ENCODE measurements around the gene MLST8. TPM values are rescaled to one million over a fixed set of nuclear protein-coding genes. Genes with fewer than 3 reads are reported as not detected.

Gene MLST8
- polyA plus RNA-seq, 3 donors, result 29.9 to 54.3 (median 30.5) TPM

GRCh38 chr16:2165861-2166260 is 39.4 kb upstream of the MLST8 start:
- H3K9me3 ChIP-seq (replicated peaks in 1 of 2; ENCODE audit: control insufficient read depth in 1 of 2, insufficient read depth in 1 of 2, low read length in 2 of 2), result peaks cover 0 to 7% of the 10 kb centered on the region in 2 donors
- H3K36me3 Mint-ChIP-seq, result peaks cover 15 to 56% of the 10 kb centered on the region in 2 donors
- no peak overlapping the region for H2AFZ ChIP-seq (ENCODE audit: insufficient read depth, low read depth, low read length, poor library complexity, severe bottlenecking)
- H3K36me3 ChIP-seq (replicated peaks in 1 of 2; ENCODE audit: control insufficient read depth in 1 of 2, insufficient read depth in 2 of 2, low read length in 2 of 2), result peaks cover 52 to 60% of the 10 kb centered on the region in 2 donors
- H4K20me1 ChIP-seq (ENCODE audit: insufficient read depth, low read length), result peaks cover 46% of the 10 kb centered on the region
- no peak overlapping the region for H3K4me3 Mint-ChIP-seq
- H3K27me3 ChIP-seq (ENCODE audit: control insufficient read depth in 2 of 2, insufficient read depth in 2 of 2, low read length in 2 of 2), result no peaks in the 10 kb centered on the region
- no peaks in the 10 kb centered on the region for H3K4me1 Mint-ChIP-seq
- no peak overlapping the region for H3K4me2 ChIP-seq (replicated peaks; ENCODE audit: extremely low read depth, low read length, poor library complexity, severe bottlenecking)
- no peak overlapping the region for H3K27ac ChIP-seq (ENCODE audit: low read depth in 1 of 2, low read length in 2 of 2)
- no peak for TF ChIP-seq CTCF (IDR thresholded peaks at IDR 0.05)
- H3K9me3 Mint-ChIP-seq, result peaks cover 0 to 14% (median 4%) of the 10 kb centered on the region in 7 donors
- WGBS (ENCODE audit: insufficient coverage), result 95% methylated on average over 8 of the region's 12 CpGs
- DNase-seq, result no peak
- H3K4me3 ChIP-seq (replicated peaks in 1 of 3; ENCODE audit: low read depth in 2 of 3, low read length in 3 of 3), result no peak overlapping the region
- peak overlapping the region in 4 of 7 donors; percentile 19 to 65 (median 55) for H3K27ac Mint-ChIP-seq
- peaks cover 0 to 3% (median 0%) of the 10 kb centered on the region in 3 donors for H3K27me3 Mint-ChIP-seq (ENCODE audit: low read depth in 3 of 3)
- intact Hi-C loops (cut with micrococcal nuclease), result no loop called here
- no peak overlapping the region for H3K9ac ChIP-seq (ENCODE audit: insufficient read depth, low read length, poor library complexity, severe bottlenecking)
- no peaks in the 10 kb centered on the region for H3K4me1 ChIP-seq (ENCODE audit: control insufficient read depth in 1 of 2, insufficient read depth in 2 of 2, low read length in 2 of 2)
- peaks cover 40% of the 10 kb centered on the region for H3K79me2 ChIP-seq (ENCODE audit: insufficient read depth, low read length)

- no peak for TF ChIP-seq CTCF (IDR thresholded peaks at IDR 0.05)
- Histone ChIP-seq H3K27ac (ENCODE audit: low read depth in 1 of 2, low read length in 2 of 2) (no peak overlapping the region), H3K4me2 (replicated peaks; ENCODE audit: extremely low read depth, low read length, poor library complexity, severe bottlenecking) (no peak overlapping the region), H3K9me3 (replicated peaks in 1 of 2; ENCODE audit: control insufficient read depth in 1 of 2, insufficient read depth in 1 of 2, low read length in 2 of 2) (peaks cover 0 to 7% of the 10 kb centered on the region in 2 donors), H3K27me3 (ENCODE audit: control insufficient read depth in 2 of 2, insufficient read depth in 2 of 2, low read length in 2 of 2) (no peaks in the 10 kb centered on the region), H3K79me2 (ENCODE audit: insufficient read depth, low read length) (peaks cover 34% of the 10 kb centered on the region), H3K9ac (ENCODE audit: insufficient read depth, low read length, poor library complexity, severe bottlenecking) (no peak overlapping the region), H4K20me1 (ENCODE audit: insufficient read depth, low read length) (peaks cover 40% of the 10 kb centered on the region), H3K4me3 (replicated peaks in 1 of 3; ENCODE audit: low read depth in 2 of 3, low read length in 3 of 3) (no peak overlapping the region), H3K4me1 (ENCODE audit: control insufficient read depth in 1 of 2, insufficient read depth in 2 of 2, low read length in 2 of 2) (no peaks in the 10 kb centered on the region), H2AFZ (ENCODE audit: insufficient read depth, low read depth, low read length, poor library complexity, severe bottlenecking) (no peak overlapping the region), H3K36me3 (replicated peaks in 1 of 2; ENCODE audit: control insufficient read depth in 1 of 2, insufficient read depth in 2 of 2, low read length in 2 of 2) (peaks cover 57 to 66% of the 10 kb centered on the region in 2 donors)
- WGBS (ENCODE audit: insufficient coverage), result 98% methylated on average over 9 of the region's 17 CpGs
- no peak for DNase-seq
- intact Hi-C loops (cut with micrococcal nuclease), result no loop called here
- Mint-ChIP-seq H3K27me3 (ENCODE audit: low read depth in 3 of 3) (peaks cover 0 to 3% (median 0%) of the 10 kb centered on the region in 3 donors), H3K36me3 (peaks cover 15 to 59% of the 10 kb centered on the region in 2 donors), H3K27ac (peak overlapping the region in 4 of 7 donors; percentile 19 to 65 (median 58)), H3K4me3 (no peak overlapping the region), H3K4me1 (no peaks in the 10 kb centered on the region), H3K9me3 (peaks cover 0 to 14% (median 4%) of the 10 kb centered on the region in 7 donors)
Measured at GRCh38 chr16:2166263-2167067, 38.8 kb upstream of the MLST8 start.

All from CD14-positive monocyte (primary cell).